Right hindlimb (tissue), 1 donor: ENCODE measurements around the gene KRTAP19-1.
"Not testable (repeated sequence)": the region's sequence is repeated elsewhere in the genome, so short reads cannot be mapped to it uniquely, and the experiment has no call there.

Experiments
- DNase-seq: peaks from one replicate; pipeline ENCODE4 v3.0.0-alpha.2; 2018

Gene KRTAP19-1

GRCh38 chr21:30480145-30480544 lies at the start of gene KRTAP19-1:
Gene KRTAP19-1, minus strand, starts transcription at chr21:30480367. Its CDS starts 50 bp downstream, at chr21:30480317.
- DNase-seq = no peak

GRCh38 chr21:30518876-30519275 lies 38.7 kb upstream of the KRTAP19-1 start:
- no peak for DNase-seq

- DNase-seq = no peak
These were observed 35.5 kb upstream of the KRTAP19-1 start for GRCh38 chr21:30515681-30516080.

DNA sequence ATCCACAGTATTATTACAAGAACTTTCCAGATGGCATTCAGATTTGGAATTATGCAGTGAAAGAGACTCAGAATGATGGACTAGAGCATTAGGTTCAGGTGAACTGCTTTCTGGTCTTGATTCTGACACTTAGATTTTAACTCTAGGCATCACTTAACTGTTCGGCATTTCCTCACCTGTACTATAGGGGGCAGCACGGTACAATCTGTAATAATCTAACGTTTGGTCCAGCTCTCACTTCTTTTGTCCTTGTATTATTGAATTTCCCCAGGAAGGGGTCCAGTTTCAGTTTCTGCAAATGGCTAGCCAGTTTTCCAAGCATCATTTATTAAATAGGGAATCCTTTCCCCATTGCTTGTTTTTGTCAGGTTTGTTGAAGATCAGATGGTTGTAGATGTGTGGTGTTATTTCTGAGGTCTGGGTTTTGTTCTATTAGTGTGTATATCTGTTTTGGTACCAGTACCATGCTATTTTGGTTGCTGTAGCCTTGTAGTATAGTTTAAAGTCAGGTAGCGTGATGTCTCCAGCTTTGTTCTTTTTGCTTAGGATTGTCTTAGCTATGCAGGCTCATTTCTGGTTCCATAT lies 25.5 kb upstream of the KRTAP19-1 start:
- DNase-seq = not testable (repeated sequence)

DNA sequence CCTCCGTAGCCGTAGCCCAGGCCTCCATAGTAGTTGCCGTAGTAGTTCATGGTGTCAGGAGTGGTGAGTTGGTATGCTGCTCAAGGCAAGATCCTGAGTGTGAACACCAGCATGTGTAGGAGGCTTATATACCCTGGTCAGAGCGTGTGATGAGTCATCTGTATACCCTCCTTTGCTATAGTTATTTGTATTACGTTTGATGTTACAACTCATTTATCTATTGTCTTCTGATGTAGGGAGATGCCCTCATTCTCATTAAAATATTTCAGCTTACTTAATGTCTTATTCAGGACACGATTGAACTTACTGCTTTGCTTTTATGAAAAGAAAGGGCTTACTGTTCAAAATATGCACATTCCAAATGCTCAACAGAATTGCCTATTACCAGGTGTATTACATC lies 21.9 kb upstream of the KRTAP19-1 start, which contains the start of gene KRTAP19-5:
KRTAP19-5 (minus strand) TSS at position 101 of the 400 bp plus-strand sequence; CDS start at position 50, 51 bp downstream.
- DNase-seq = no peak

GRCh38 chr21:30497065-30497464 lies 16.9 kb upstream of the KRTAP19-1 start, which contains the start of gene KRTAP19-4:
Gene KRTAP19-4, minus strand, starts transcription at chr21:30497165. Its CDS starts 55 bp downstream, at chr21:30497110.
- no peak for DNase-seq

DNA sequence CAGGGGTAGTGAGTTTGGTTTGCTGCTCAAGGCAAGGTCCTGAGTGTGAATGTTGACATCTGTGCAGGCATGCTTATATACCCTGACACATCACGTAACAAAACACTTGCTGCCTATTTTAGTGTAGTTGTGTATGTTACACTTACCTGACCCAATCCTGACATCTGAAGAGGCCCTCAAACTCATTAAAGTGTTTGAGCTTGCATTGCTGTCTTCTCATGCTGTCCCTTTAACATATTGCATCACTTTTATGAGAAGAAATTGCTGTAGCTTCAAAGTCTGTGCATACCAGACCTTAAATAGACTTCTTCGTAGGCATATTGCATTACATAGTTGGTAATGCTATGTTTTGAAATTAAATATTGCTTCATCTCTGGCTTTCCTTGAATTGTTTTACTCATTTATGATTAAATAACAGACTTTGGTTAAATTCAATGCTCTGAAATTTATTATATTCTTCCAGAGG lies 11.8 kb upstream of the KRTAP19-1 start, which contains the start of gene KRTAP19-3:
KRTAP19-3 (minus strand) TSS at position 51 of the 466 bp plus-strand sequence. CDS start 56 bp downstream, outside the sequence.
- no peak for DNase-seq

DNA sequence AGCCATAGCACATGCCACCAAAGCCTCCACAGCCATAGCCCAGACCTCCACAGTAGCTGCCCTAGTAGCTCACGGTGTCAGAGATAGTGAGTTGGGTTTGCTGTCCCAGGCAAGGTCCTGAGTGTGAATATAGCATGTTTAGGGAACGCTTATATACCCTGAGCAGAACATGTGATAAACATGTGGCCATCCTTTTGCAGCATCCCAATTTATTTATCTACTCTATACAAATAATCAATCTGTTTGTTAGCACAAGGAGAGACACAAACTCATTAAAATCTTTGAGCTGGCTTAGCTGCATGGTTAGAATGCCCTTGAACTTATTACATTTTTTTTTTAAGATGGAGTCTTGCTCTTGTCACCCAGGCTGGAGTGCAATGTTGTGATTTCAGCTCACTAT lies 7.2 kb upstream of the KRTAP19-1 start, which contains the start of gene KRTAP19-2:
KRTAP19-2 (minus strand) TSS at position 101 of the 400 bp plus-strand sequence; CDS start at position 13, 88 bp downstream.
- DNase-seq = no peak

- no peak for DNase-seq
These were observed 6.0 kb upstream of the KRTAP19-1 start for GRCh38 chr21:30486180-30486579.

GRCh38 chr21:30482130-30482529 lies 2.0 kb upstream of the KRTAP19-1 start:
- no peak for DNase-seq

DNA sequence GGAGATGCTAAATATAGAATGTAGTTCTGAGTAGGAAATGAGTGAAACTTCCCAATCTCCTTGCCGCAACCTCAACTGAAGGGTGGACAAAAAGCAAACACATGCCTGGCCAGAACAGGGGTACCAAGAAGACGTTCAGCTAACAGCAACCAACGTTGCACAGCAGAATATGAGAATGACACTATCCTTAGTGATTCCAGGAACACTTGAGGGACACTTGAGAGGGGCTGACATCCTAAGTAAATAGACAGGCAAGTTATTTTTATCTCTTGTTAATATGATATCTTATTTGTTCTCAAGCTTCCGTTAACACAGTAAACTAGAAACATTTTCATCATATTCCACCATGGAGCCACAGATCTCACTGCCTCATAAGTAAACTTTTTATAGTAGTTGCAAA lies 908 bp downstream of the KRTAP19-1 start:
- no peak for DNase-seq

DNA sequence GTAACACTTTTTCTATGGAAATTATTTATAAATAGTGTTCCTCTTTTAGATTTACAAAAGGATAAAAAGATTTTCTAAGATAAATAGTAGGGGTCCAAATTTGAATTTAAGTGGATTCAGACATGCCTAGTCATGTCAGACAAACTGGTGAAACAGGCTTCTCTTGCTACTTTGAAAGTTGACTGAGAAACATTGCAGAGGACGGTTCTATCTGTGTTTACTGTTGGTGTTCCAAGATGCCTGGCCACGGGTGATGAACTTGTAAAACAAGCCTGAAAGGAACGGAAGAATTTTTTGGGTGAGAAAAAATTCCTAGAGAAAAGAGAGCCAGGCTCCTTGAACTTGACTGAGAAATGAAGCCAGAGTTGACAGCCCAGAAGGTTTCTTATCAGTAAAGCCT lies 2.2 kb downstream of the KRTAP19-1 start:
- DNase-seq = no peak

DNA sequence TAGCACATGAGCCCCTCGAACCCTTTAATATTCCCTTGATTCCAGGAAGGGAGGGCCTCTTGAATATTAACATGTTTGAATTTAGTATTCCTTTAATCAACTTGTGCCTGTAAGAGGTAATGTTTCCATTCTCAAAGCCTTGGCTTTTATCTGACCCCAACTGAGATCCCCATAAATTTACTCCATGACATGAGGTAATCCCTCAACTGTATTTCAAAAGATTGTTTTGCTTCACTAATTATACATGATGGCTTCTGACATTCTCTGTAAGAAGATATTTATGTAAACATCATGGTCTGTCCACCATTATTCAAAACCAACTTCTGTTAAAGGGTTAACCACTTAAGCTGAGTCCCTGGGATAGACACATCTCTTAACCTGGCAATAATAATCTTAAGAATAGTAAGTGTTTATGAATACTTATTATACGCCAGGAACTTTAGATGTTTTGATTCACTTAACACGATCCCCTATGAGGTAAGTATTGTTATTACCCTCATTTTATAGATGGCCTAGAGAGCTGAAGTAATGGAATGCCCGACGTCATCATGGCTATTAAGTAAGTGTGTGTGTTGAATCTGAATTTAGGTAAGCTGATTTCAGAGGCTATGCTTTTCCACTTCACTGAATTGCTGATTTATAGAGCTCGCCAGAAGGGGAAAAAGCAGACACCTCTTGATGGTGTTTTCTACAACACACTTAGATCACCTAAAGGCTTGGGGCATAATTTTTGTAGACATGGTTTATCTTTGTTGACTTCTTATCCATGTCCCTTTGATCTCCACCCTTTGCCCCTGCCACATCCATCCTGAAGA lies 11.1 kb downstream of the KRTAP19-1 start:
- no peak for DNase-seq

- no peak for DNase-seq
These were observed 16.5 kb downstream of the KRTAP19-1 start for GRCh38 chr21:30463713-30464112.

GRCh38 chr21:30448514-30448913 lies 31.7 kb downstream of the KRTAP19-1 start:
- no peak for DNase-seq

DNA sequence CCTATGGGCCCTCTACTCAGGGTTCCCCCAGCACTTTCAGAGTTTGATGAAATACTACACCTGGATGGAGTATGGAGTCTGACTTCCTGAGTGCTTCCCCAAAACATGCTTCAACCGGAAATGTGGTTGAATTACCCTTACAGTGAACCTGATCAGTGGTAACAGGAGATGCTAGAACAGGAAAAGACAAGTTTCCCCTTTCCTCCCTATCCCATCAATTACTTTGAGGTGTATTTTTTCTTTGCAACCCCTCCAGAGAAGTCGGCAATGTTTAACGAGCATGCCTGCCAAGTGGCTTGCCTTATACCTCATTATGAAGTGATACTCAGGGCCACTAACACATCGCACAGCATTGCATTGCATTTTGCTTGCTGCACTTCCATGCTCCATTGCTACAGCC lies 33.1 kb downstream of the KRTAP19-1 start:
- no peak for DNase-seq

DNA sequence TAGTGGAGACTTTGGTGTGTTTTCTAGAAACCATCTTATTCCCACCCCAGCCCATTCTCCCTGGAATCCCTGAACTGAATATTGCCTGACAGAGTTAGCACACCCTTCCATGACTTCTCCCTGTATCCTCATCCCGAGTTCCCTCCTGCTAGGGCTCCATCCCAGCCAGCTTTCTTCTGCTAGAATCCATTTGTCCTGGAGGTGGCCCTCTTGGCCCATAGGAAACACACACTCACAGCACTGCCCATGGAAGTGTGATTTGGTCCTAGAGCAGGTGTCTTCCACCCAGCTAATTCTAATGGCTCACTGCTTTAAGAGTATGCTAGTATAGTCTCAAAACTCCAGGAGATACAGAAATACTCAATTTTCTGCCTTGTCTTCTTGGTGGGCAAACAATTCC lies 36.0 kb downstream of the KRTAP19-1 start:
- DNase-seq = no peak

GRCh38 chr21:30443226-30443625 lies 36.9 kb downstream of the KRTAP19-1 start:
- no peak for DNase-seq

- no peak for DNase-seq
These were observed 40.2 kb downstream of the KRTAP19-1 start, which contains the start of gene KRTAP15-1 for GRCh38 chr21:30439975-30440374. Gene KRTAP15-1, plus strand, starts transcription at chr21:30440275. Its CDS starts 53 bp downstream, at chr21:30440328.

GRCh38 chr21:30437010-30437565 lies 43.1 kb downstream of the KRTAP19-1 start:
- no peak for DNase-seq

- DNase-seq = no peak
These were observed 46.0 kb downstream of the KRTAP19-1 start for GRCh38 chr21:30434033-30434631.

DNA sequence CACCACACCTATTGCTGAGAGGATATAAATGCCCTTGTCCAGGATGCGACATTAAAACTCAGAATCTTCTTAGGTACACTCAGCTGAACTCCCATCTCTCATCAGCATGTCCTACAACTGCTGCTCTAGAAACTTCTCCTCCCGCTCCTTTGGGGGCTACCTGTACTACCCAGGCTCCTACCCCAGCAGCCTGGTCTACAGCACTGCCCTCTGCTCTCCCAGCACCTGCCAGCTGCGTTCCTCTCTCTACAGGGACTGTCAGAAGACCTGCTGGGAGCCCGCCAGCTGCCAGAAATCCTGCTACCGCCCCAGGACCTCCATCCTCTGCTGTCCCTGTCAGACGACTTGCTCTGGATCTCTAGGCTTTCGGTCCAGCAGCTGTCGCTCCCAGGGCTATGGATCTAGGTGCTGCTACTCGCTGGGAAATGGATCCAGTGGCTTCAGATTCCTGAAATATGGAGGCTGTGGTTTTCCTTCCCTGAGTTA lies 50.0 kb downstream of the KRTAP19-1 start, which contains the start of gene KRTAP13-4:
KRTAP13-4 (plus strand) TSS at position 51 of the 486 bp plus-strand sequence; CDS start at position 107, 56 bp downstream.
- DNase-seq = no peak
